ENCODE results near the gene PRIM2. TPM values are rescaled to one million over a fixed set of nuclear protein-coding genes. Genes with fewer than 3 reads are reported as not detected.
"Not testable (repeated sequence)": the region's sequence is repeated elsewhere in the genome, so short reads cannot be mapped to it uniquely, and the experiment has no call there.

PRIM2 gene
- total RNA-seq, 1 experiment from 2014 or later: 43.7 TPM

- DNase-seq (ENCODE audit: low read depth): peak; percentile 10
Measured at GRCh38 chr6:57500368-57501021, 183.1 kb downstream of the PRIM2 start.

GRCh38 chr6:57502387-57502786 is 185.0 kb downstream of the PRIM2 start:
- DNase-seq (ENCODE audit: low read depth): not testable (repeated sequence)

- DNase-seq (ENCODE audit: low read depth): not testable (repeated sequence)
Measured at GRCh38 chr6:57505251-57505650, 187.8 kb downstream of the PRIM2 start.

GRCh38 chr6:57510390-57510789 is 193.0 kb downstream of the PRIM2 start:
- not testable (repeated sequence) for DNase-seq (ENCODE audit: low read depth)

DNA sequence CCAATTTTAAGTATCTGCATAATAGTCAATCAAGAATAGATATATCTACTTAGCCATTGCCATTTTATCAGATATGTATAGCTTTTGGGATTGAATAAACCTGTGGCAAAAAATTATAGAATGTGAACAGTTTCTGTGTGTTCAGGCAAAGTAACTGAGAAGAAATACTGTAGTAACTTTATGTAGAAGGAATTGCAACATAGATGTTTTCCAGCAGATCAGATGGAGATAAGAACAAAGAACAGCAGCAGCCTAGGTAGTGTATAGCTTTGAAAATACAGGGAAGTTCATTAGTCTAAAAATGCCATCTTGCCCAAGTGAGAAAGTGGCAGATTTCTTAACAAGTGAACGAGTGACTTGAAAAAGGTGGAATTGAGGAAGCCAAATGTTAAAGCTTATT is 197.7 kb downstream of the PRIM2 start:
- not testable (repeated sequence) for DNase-seq (ENCODE audit: low read depth)

DNA sequence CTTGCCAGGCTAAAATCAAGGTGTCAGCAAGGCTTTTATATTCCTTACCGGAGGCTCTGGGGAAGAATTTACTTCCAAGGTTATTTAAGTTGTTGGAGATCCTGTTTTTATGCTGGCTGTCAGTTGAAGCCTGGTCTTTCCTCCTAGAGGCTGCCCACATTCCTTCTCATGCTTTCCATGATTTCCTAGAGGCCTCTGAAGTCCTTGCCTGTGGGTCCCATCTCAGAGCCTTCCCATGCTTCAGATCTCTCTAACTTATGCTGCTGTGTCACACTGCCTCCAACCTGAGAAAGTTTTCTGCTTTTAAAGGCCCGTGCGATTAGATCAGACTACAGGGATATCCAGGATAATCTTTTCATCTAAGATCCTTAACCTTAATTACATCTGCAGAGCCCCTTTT is 198.4 kb downstream of the PRIM2 start:
- DNase-seq (ENCODE audit: low read depth): not testable (repeated sequence)

DNA sequence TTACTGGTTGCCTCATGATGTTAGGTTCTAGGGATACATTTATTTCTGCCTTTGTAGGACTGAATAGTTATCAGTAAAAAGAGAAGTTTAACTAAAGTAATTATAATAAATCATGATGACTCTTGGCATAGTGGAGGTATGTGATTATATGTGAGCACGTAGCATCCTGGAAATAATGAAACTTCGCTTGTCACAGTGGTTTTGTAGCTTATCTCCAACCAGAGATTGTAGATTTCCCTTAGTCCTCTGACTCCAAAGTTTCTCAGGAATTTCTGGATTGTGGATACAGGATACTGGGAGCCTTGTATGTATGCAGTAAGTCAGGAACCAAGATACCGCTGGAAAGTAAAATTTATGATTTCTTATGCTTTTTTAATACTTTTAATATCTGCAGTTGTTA is 199.3 kb downstream of the PRIM2 start:
- DNase-seq (ENCODE audit: low read depth): not testable (repeated sequence)

GRCh38 chr6:57519198-57519597 is 201.8 kb downstream of the PRIM2 start:
- DNase-seq (ENCODE audit: low read depth): not testable (repeated sequence)

- DNase-seq (ENCODE audit: low read depth): peak; percentile 14
Measured at GRCh38 chr6:57521085-57521484, 203.7 kb downstream of the PRIM2 start.

DNA sequence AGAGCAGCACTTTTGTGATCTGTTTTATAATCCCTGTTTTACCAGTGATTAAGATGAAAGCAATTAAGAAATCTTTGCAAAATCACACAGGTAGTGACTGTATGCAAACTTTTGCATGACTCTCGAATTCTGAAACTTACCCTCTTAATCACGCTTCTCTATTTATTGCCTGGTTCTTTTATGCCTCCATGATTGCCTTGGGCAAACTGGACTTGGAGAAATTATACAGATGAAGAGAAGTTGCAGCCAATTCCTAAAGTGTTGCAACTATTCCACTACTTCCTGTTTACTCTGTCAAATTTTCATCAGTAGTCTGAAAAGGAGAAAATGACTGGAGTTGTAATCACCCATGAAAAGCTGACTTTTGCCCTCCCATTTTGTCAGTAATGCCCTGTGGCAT is 205.8 kb downstream of the PRIM2 start:
- not testable (repeated sequence) for DNase-seq (ENCODE audit: low read depth)

DNA sequence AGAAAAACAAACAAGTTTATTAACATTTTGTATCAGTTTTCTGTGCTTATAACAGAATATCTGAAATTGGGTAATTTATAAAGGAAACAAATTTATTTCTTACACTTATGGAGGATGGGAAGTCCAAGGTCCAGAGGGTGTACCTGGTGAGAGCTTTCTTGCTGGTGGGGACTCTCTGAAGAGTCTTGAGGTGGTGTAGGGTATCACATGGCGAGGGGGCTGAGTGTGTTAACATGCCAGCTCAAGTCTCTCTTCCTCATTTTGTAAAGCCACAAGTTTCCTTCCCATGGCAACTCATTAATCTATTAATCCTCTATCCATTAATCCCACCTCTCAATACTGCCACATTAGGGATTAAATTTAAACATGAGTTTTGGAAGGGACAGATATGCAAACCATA is 212.3 kb downstream of the PRIM2 start:
- not testable (repeated sequence) for DNase-seq (ENCODE audit: low read depth)

DNA sequence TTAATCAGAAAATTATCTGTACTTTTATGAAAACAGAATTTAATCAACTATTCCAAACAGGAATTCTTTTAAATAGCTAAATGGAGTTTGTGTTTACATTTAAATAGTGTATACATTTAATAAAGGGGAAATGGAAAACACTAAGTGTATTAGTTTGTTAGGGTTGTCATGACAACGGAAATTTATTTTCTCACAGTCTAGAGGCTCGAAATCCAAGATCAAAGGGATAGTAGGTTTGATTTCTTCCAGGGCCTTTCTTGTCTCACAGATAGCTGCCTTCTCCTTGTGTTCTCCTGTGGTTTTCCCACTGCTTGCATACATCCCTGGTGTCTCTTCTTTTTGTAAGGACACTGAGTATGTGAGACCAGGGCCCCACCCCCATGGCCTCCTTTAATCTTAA is 215.2 kb downstream of the PRIM2 start:
- not testable (repeated sequence) for DNase-seq (ENCODE audit: low read depth)

- DNase-seq (ENCODE audit: low read depth): peak; percentile 8
Measured at GRCh38 chr6:57535121-57535520, 217.7 kb downstream of the PRIM2 start.

DNA sequence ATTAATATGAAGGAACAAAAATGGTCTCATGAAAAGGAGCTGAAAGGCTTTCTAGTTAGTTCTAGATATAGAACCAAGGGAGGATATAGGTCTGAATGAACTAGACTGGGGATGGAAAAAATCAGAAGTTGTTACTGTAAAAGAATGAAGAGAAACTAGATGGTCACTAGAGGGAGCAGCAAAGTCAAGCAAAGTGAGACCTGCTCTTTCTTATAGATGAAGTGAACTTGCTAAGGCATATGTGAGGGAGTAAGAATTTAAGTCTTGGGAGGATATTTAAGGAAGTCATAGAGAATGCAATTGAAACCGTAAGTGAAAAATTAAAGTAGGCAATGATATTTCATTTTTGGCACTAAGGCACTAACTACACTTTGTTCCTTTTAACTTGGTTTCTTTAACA is 218.6 kb downstream of the PRIM2 start:
- peak; percentile 35 for DNase-seq (ENCODE audit: low read depth)

DNA sequence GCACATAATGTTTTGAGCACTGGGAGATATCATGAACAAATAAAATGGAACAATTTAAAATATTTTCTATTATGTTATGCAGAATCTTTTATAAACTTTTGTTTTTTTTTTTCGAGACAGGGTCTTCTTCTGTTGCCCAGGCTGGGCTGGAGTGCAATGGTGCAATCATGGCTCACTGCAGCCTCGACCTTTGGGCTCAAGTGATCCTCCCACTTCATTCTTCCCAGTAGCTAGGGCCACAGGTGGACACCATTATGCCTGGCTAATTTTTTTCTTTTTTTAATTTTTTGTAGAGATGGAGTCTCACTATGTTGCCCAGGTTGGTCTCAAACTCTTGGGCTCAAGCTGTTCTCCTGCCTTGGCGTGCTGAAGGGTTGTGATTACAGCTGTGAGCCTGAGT is 220.5 kb downstream of the PRIM2 start:
- not testable (repeated sequence) for DNase-seq (ENCODE audit: low read depth)

- not testable (repeated sequence) for DNase-seq (ENCODE audit: low read depth)
Measured at GRCh38 chr6:57551961-57552360, 234.5 kb downstream of the PRIM2 start.

DNA sequence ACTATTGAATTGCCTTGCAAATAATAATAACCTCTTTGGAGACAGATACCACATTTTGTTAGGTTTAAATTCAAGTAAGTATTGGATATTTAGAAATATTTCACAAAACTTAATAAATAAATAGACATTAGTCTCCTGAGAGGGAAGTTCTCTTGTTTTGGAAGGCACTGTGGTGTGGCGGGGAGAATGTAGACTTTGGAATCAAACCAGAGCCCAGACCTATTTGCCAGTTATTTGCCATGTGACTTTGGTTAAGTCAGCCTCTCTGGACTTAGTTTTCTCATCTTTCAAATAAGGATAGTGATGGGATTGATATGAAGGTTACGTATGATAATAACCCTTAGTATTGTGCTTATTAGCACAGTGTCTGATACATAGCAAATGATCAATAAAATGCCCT is 240.4 kb downstream of the PRIM2 start:
- not testable (repeated sequence) for DNase-seq (ENCODE audit: low read depth)

DNA sequence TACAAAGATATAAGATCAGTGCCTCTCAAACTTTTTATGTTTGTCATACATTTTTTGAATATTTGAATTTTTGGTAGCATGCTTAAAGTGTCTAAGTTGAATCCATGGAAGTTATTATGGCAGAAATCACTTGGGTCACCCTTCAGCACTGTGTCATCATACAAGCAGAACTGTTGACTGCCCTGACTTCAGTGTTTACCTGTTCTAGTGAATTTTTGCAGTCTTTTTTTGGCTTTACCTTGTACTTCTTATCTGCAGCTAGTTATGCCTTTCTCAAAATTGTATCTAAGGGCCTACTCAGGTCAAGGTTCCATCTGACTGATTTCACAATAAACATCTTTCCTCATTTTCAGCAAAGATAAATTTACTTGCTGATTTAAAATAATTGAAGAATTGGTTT is 241.7 kb downstream of the PRIM2 start:
- DNase-seq (ENCODE audit: low read depth): not testable (repeated sequence)

DNA sequence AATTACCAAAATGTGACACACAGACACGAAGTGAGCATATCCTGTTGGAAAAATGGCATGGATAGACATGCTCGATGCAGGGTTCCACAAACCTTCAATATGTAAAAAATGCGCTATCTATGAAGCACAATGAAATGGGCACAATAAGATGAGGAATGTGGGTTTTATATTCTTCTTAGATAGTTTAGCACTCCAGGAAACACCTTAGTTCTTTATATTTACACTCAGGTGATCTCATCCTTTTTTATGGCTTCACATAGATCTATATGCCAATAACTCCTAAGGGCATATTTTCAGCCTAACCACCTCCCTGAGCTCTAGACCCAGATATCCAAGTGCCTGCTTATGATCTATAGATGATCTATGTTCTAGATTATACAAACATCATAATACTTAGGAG is 244.8 kb downstream of the PRIM2 start:
- not testable (repeated sequence) for DNase-seq (ENCODE audit: low read depth)

DNA sequence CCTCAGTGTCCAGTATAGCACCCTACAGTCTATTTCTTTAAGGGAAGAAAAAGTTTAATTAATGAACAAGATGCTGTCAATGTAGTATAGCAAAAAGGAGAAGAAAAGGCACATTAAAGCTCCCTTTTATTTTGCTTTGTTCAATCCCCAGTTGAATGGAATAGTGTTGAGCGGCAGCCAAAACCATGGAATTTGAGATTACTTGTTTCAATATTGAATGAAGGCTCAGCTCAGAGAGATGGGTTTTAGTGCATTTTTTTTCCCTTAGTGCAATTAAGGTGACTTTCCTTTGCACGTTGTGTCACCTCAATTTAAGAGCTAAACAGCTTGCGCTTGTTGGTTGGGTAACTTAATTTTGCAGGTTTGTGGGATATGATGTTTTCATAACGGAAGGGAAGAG is 254.7 kb downstream of the PRIM2 start:
- not testable (repeated sequence) for DNase-seq (ENCODE audit: low read depth)

- DNase-seq (ENCODE audit: low read depth): peak; percentile 15
Measured at GRCh38 chr6:57572844-57573243, 255.4 kb downstream of the PRIM2 start.

DNA sequence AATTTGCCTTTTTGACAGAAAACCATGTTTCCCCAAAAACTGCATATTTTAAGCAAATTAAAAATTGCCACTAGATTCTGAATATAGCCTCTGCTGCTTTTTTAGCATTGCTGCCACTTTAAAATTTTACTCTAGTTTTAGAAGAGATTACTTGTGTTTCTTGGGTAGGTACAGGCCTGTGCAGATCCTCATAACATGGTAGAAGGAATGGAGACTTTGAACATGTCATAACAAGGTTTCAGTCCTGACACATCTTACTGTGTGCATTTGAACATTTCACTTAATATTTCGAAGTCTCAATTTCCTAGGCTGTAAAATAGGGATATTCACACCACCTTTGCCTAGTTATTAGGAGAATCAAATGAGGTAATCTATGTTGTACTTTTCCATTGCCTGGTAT is 259.6 kb downstream of the PRIM2 start:
- DNase-seq (ENCODE audit: low read depth): not testable (repeated sequence)

DNA sequence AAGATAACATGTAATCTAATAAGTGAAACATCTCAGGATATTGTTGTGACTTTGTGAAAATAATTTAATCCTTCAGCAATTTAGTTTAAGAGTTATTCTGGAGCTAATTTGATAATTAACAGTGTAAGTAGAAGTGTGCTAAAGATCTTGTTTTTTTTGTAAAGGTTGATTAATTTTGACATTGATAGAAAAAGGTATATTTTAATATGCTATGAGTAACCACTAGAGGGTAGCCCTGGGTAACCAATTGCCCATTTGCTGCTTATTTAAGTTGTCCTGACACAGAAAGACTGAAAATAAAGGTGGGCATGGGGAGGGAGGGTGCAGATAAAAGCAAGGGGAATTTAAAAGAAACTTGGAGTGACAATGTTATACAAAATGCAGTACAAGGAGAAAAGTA is 262.1 kb downstream of the PRIM2 start:
- peak; percentile 0 for DNase-seq (ENCODE audit: low read depth)

DNA sequence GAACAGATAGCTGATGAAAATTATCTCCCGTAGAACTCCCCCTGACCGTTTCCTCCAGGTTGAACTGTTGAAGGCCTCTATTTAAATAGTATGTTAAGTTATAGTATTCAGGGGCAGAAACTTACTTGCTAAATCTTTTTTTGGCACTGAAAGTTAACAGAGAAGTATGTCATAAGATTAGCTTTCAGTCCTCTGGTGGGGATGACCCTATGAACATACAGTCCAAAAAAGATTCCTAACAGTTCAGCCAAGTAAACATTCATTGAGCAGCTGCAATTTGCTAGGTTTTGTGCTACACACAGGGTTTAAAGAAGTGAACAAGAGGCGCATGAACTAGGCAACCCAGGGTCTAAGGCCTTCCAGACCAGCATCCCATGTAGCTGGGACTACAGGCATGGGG is 264.2 kb downstream of the PRIM2 start:
- DNase-seq (ENCODE audit: low read depth): not testable (repeated sequence)

Measured in LHCN-M2 (cell line).